ENCODE results near the gene SYN1. TPM values are rescaled to one million over a fixed set of nuclear protein-coding genes. Genes with fewer than 3 reads are reported as not detected.

Gene SYN1
- total and polyA plus RNA-seq, 8 donors: 1.0 to 7.2 (median 5.4) TPM

GRCh38 chrX:47564438-47565085 lies 55.1 kb downstream of the SYN1 start:
- Histone ChIP-seq H3K36me3 (peaks cover 0 to 60% of the 10 kb centered on the region in 2 donors), H3K27ac (no peak overlapping the region), H3K27me3 (no peaks in the 10 kb centered on the region), H3K4me3 (no peak overlapping the region), H3K4me1 (peaks cover 0 to 28% of the 10 kb centered on the region in 2 donors), H3K9me3 (no peaks in the 10 kb centered on the region)
- DNase-seq (no peak), ATAC-seq (no peak)
- intact Hi-C loops (cut with DNase I): no loop called here
- no peak for TF ChIP-seq CTCF (IDR thresholded peaks at IDR 0.05)

- DNase-seq (no peak), ATAC-seq (no peak)
- H3K36me3 ChIP-seq: peaks cover 0 to 53% of the 10 kb centered on the region in 2 donors
- H3K9me3 ChIP-seq: no peaks in the 10 kb centered on the region
- intact Hi-C loops (cut with DNase I): no loop called here
- no peak overlapping the region for H3K4me3 ChIP-seq
- peaks cover 0 to 28% of the 10 kb centered on the region in 2 donors for H3K4me1 ChIP-seq
- H3K27me3 ChIP-seq: no peaks in the 10 kb centered on the region
- no peak overlapping the region for H3K27ac ChIP-seq
- no peak for TF ChIP-seq CTCF (IDR thresholded peaks at IDR 0.05)
Measured at GRCh38 chrX:47563801-47564315, 55.8 kb downstream of the SYN1 start.

- no peak for DNase-seq
- intact Hi-C loops (cut with DNase I): no loop called here
- Histone ChIP-seq H3K4me1 (peaks cover 0 to 28% of the 10 kb centered on the region in 2 donors), H3K9me3 (no peaks in the 10 kb centered on the region), H3K4me3 (peak overlapping the region in 1 of 2 donors; percentile 56), H3K27ac (no peak overlapping the region), H3K27me3 (no peaks in the 10 kb centered on the region), H3K36me3 (peaks cover 0 to 41% of the 10 kb centered on the region in 2 donors)
- no peak for TF ChIP-seq CTCF (IDR thresholded peaks at IDR 0.05)
- ATAC-seq: no peak
Measured at GRCh38 chrX:47562615-47563243, 56.9 kb downstream of the SYN1 start.

- Histone ChIP-seq H3K4me1 (peaks cover 0 to 30% of the 10 kb centered on the region in 2 donors), H3K27me3 (no peaks in the 10 kb centered on the region), H3K4me3 (peak overlapping the region; percentile 46 to 56), H3K27ac (peak overlapping the region; percentile 89 to 96), H3K36me3 (peaks cover 0 to 31% of the 10 kb centered on the region in 2 donors), H3K9me3 (no peaks in the 10 kb centered on the region)
- no peak for ATAC-seq
- TF ChIP-seq CTCF (IDR thresholded peaks at IDR 0.05): no peak
- no peak for DNase-seq
- intact Hi-C loops (cut with DNase I): no loop called here
Measured at GRCh38 chrX:47561659-47562151, 58.0 kb downstream of the SYN1 start.

Measured in left lung (tissue), 10 donors.